Activated CD8-positive, alpha-beta memory T cell treated with anti-CD3 and anti-CD28 coated beads, Interleukin-2, amount 50 U/mL, for 48 hours (primary cell): ENCODE measurements around the gene SLC25A6.
"Not testable (repeated sequence)": the region's sequence is repeated elsewhere in the genome, so short reads cannot be mapped to it uniquely, and the experiment has no call there.

ENCODE experiments used
- DNase-seq: peaks from one replicate; pipeline ENCODE4 v3.0.0-alpha.2; 2020

SLC25A6 gene

DNA sequence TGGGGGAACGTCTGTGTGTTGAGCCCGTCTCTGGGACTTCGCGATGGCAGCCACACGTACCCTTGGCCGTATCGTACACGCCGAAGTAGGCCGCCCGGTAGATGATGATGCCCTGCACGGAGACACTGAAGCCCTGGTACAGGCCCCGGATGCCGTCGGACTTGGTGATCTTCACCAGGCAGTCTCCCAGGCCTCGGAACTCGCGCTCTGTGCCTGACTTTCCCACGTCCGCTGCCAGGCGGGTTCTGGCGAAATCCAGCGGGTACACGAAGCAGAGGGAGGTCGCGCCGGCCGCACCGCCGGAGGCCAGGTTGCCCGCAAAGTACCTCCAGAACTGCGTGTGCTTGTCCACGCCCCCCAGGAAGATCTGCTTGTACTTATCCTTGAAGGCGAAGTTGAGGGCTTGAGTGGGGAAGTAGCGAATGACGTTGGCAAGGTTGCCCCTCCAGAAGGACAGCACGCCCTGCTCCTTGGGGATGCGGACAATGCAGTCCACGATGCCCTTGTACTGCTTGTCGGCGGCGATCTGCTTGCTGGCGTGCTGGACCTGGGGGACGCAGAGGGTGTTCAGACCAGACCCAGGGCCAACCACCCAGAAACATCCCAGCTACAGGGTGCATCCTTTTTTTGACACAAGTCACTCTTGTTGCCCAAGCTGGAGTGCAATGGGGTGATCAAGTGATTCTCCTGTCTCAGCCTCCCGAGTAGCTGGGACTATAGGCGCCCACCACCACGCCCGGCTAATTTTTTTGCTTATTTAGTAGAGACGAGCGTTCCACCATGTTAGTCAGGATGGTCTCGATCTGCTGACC is 2.5 kb downstream of the SLC25A6 start:
- DNase-seq, result peak; percentile 55

DNA sequence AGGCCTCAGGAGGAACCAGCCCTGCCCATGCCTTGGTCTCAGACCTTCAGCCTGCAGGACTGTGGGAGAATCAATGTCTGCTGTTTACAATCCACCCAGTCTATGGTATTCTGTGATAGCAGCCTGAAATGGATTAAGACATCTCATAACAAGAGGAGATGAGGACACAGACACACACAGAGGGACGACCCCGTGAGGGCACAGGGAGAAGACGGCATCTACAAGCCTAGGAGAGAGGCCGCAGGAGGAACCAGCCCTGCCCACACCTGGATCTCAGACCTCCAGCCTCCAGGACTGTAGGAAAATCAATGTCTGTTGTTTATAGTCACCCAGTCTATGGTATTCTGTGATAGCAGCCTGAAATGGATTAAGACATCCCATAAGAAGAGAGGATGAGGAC is 3.3 kb downstream of the SLC25A6 start:
- peak; percentile 48 for DNase-seq

DNA sequence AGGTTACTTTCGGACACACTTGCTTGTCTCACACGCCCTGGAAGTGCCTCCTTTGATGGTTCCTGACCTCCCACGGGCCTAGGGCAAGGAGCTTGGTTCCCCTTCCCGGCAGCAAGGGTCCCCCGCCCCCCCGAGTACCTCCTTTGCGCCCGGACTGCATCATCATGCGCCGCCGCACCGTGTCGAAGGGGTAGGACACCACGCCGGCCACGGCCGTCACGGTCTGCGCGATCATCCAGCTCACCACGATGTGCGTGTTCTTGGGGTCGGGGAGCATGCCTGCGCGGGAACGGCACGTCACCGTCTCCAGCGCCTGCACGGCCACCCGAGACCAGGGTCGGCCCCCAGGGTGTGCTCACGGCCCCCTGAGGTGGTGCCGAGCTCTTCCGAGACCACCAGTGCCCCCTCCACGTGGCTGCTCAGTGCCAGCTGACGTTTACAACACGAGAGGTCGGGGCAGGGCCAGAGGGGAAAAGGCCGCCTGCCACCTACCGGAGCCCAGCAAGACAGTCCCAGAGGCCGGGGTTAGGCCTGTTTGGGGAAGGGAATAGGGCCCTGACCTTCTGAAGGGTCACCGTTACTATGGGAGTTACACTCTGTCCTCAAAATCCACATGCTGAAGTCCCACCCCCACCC is 4.7 kb downstream of the SLC25A6 start:
- DNase-seq, result peak; percentile 60

DNA sequence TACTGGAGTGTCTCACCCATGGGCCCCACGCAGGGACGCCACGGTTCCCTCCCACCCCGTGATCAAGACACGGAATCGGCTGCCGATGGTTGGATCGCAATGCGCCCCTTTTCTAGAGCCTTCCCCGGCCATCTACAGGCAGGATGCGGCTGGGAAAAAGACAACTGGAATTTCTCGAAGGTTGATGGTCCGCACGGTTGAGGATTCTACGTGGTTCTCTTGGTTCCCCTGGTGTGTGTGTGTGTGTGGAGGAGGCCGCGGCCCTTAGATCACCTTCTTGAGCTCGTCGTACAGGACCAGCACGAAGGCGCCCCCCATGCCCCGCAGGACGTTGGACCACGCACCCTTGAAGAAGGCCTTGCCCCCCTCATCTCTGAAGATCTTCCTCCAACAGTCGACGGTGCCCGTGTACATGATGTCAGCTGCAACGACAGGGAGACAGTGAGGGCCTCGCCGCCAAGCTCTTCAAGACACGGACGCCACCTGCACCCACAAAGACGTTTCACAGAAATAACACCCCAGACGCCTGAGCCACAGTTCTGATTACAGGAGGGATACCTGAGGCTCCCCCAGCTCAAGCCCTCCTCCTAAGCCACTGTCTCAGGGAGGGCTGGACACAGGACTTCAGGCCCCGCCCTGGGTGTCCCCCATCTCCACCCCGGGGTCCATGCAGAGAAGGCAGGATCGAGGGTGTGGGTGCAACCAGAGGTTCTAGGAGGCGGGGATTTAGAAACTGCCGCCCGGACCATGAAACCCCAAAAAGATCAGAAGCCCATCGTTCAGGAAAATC is 5.4 kb downstream of the SLC25A6 start:
- DNase-seq, result peak; percentile 60

DNA sequence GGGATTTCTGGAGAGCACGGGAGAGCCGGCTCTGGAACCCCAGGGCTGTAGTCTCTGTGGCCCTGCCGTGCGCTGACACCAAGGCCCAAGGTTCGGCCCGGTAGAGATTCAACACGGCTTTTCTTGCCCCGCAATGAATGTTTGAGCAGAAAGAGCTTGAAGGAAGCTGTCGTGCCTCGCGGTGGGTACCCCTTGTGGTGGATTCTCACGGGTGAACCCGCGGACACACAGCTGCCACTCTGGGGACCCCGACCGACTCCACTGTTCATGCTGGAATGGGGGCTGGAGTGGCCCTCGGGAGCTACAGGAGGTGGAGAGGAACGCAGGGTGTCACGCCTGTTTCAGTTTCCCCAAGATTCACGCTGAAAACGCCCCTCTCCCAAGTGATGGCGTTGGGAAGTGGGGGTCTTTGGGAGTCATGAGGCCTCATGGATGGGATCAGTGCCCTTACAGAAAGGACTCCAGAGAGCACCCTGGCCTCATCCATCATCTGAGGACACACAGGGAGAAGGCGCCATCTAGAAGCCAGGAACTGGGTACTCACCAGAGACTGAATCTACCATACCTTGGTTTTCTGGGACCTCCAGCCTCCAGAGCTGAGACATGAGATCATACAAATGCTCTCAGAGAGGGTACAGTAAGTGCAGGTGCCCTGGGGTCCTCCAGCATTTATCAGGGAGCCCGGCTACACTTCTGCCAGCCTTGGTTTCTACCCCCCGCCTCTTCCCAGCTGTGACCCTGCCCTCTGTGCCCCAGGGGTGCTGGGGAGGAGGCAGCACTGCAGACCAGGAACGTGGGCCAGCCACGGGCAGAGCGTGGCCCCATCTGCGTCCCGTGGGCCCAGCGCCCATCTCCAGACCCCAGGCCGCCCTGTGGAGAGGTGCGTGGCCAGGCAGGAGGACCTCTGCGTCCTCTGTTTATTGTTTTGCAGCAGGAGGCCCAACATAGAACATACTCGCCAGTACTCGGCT is 6.4 kb downstream of the SLC25A6 start:
- peak; percentile 67 for DNase-seq

DNA sequence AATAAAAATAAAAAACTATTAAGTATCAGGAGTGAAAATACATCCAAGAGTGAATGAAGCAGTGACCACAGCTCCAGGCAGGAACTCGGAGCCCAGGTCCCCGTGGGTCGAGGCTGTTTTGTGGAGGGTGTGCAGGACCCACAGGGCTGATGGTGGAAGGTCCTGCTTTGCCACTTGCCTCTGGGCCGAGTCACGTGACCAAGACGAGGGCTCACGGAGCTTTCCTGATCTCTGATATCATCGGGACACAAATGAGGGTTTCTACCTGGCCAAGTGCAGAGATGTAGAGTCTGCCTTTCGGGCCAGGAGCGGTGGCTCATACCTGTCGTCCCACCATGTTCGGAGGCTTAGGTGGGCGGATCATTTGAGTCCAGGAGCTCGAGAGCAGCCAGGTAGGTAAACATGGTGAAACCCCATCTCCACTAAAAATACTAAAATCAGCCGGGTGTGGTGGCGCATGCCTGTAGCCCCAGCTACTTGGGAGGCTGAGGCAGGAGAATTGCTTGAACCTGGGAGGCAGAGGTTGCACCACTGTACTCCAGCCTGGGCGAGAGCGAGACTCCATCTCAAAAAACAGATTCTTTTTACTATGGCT is 7.2 kb downstream of the SLC25A6 start:
- DNase-seq, result peak; percentile 64

DNA sequence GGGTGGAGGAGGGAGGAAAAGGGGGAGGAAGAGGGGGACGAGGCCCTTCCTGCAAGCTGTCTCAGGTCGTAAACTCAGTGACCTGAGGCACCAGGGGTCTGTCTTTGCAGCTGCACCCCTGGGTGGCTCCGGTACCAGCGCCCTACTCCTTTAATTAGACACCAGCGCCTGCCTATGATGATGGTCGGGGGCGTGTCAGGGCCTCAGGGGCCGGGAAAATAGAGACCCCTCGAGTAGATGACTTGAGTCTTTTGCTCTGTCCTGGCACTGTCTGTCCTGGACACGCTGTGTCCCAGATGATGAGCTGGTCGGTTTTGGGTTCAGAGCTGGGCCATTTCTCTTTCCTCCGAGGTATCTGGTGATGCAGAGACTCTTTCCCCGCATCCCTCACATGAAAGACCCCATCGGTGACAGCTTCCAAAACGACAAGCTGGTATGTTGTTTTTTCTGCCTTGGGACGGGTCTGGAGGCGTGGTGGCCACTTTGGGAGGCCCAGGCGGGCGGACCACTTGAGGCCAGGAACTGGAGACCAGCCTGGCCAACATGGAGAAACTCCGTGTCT is 11.2 kb downstream of the SLC25A6 start:
- peak; percentile 74 for DNase-seq

DNA sequence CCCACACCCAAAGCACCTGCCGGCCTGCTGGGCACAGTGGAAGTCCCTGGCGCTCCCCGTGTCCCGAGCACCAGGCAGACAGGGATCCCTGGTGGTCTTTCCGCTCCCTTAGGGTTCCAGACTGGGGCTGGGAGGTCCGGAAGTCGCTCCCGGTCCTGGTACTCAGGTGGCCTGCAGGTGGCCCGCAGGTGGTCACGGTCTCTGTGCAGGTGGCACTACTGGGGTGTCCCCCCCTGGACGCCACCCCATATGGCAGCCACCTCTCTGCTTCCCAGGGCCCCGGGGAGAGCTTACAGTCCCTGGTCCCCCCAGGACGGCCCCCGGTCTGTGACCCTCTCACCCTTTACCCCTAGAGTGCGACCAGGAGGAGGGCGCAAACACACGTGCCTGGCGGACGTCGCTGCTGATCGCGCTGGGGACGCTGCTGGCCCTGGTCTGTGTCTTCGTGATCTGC is 13.6 kb downstream of the SLC25A6 start:
- no peak for DNase-seq

DNA sequence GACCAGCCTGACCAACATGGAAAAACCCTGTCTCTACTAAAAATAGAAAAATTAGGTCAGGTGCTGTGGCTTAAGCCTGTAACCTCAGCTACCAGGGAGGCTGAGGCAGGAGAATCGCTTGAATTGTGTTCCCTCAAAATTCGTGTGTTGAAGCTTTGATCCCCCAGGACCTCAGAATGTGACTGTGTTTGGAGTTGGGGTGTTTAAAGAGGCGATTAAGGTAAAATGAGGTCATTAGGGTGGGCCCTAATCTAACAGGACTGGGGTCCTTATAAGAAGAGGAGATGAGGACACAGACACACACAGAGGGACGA is 23.6 kb downstream of the SLC25A6 start:
- no peak for DNase-seq

DNA sequence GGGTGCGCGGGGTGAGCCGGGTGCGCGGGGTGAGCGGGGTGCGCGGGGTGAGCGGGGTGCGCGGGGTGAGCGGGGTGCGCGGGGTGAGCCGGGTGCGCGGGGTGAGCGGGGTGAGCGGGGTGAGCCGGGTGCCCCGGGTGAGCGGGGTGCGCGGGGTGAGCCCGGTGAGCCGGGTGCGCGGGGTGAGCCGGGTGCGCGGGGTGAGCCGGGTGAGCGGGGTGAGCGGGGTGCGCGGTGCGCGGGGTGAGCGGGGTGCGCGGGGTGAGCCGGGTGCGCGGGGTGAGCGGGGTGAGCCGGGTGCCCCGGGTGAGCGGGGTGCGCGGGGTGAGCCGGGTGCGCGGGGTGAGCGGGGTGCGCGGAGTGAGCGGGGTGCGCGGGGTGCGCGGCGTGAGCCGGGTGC is 25.6 kb downstream of the SLC25A6 start:
- not testable (repeated sequence) for DNase-seq

DNA sequence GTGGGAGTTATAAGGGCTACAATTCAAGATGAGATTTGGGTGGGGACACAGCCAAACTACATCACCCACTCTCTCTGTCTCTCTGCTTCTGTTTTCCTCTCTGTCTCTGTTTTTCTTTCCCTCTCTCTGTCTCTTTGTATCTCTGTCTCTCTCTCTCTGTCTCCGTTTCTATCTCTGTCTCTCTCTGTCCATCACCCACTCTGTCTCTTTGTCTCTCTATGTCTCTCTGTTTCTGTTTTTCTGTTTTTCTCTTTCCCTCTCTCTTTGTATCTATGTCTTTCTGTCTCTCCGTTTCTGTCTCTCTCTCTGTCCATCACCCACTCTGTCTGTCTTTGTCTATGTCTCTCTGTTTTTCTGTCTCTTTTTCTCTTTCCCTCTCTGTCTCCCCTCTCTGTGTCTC is 30.0 kb downstream of the SLC25A6 start:
- no peak for DNase-seq

DNA sequence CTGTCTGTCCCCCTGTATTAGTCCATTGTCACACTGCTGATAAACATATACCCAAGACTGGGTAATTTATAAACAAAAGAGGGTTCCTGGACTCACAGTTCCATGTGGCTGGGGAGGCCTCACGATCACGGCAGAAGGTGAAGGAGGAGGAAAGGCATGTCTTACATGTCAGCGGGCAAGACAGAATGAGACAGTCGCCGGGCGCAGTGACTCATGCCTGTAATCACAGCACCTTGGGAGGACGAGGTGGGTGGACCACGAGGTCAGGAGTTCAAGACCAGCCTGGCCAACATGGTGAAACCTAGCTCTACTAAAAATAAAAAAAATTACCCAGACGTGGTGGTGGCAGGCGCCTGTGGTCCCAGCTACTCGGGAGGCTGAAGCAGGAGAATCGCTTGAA is 30.6 kb downstream of the SLC25A6 start:
- DNase-seq, result no peak

DNA sequence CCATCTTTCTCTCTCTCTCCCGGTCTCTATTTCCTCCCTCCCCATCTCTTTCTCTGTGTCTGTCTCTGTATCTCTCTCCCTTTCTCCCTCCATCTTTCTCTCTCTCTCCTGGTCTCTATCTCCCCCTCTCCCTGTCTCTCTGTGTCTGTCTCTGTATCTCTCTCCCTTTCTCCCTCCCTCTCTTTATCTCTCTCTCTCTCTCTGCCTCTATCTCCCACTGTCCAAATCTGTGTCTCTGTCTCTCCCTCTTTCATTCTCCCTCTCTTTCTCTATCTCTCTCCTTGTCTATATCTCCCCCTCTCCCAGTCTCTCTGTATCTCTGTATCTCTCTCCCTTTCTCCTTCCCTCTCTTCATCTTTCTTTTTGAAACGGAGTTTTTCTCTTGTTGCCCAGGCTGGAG is 31.7 kb downstream of the SLC25A6 start:
- no peak for DNase-seq

DNA sequence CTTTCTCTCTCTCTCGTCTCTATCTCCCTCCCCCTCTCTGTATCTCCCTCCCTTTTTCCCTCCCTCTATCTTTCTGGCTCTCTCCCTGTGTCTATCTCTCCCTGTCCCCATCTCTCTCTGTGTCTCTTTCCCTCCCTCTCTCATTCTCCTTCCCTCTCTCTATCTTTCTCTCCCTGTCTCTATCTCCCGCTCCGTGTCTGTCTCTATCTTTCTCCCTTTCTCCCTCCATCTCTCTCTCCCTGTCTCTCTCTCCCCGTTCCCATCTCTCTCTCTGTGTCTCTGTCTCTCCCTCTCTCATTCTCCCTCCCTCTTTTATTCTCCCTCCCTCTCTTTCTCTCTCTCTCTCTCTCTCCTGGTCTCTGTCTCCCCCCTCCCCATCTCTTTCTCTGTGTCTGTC is 32.4 kb downstream of the SLC25A6 start:
- no peak for DNase-seq

DNA sequence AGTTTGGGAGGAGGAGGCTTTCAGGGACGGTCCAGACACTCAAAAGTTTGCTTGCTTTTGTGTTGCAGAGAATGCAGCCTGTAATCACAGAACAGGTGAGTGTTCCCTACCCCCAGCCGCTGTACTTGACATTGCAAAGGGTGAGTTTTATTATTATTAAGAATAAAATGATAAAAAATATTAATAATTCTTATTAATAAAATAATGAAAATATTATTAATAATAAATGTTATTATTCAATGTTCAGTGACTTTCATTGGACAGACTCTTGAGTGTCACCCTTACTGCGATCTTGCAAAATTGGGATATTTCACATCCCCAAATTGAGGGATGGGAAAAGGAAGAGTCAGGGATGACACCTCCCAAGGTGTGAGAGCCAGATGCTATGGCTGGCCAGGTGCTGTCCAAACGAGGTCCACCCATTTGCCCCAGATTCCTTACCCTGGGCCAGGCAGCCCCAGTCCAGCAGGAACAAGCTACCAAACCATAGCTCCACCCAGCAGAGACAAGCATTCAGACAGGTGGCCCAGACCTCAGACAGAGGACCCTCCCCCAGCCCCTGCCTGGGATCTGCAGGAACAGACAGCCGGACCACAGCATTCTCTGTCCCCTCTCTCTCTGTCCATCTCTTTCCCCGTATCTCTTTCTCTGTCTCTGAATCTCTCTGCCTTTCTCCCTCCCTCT is 33.0 kb downstream of the SLC25A6 start:
- no peak for DNase-seq

DNA sequence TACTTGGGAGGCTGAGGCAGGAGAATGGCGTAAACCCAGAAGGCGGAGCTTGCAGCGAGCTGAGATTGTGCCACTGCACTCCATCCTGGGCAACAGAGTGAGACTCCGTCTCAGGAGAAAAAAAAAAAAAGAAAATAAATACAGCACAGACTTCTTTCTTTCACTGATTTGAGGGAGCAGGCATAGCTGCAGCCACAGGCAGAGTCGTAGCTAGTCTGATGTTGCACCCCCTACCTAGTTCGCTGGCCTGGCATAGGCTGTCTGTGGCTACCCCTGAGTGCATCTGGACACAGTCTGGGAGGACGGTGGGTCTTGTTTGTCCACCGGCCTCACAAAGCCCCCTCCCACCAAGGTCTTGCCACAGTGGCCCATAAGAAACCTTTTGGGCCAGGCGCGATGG is 33.9 kb downstream of the SLC25A6 start:
- no peak for DNase-seq

DNA sequence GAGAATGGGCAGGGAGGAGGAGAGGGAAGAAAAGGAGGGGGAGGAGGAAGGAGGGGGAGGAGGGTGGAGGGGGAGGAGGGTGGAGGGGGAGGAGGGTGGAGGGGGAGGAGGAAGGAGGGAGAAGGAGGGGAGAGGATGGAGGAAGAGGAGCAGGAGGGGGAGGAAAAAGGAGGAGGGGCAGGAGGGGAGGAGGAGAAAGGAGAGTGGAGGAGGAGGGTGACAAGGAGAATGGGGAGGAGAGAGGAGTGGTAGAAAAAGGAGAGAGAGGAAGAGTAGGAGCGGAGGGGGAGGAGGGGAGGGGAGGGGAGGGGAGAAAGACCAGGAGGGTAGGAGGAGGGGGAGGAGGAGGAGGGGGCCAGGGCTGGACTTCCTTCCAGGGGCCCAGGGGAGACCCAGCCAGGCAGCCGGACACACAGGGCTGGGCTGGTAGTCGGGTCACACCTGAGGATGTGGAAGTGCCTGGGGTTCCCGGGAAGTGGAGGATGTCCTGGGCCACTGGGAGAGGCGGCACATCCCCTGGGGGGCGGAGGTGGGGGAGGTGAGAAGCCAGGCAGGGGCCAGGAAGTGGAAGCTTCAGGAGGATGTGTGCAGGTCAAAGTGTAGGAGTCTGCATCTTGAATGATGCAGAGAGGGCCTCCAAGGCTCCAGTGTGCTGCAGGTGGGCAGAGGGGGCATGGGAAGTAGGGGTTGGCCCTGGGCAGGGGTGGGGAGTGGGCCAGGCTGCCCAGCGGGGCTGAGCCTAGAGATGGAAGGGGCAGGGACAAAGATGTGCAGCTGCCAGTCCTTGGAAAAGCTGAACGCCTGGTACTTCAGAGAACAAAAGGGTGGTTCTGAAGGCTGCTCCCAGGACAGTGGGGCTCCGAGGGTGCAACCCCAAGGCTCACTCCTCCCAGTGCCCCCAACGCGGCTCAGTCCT is 36.5 kb downstream of the SLC25A6 start:
- no peak for DNase-seq

DNA sequence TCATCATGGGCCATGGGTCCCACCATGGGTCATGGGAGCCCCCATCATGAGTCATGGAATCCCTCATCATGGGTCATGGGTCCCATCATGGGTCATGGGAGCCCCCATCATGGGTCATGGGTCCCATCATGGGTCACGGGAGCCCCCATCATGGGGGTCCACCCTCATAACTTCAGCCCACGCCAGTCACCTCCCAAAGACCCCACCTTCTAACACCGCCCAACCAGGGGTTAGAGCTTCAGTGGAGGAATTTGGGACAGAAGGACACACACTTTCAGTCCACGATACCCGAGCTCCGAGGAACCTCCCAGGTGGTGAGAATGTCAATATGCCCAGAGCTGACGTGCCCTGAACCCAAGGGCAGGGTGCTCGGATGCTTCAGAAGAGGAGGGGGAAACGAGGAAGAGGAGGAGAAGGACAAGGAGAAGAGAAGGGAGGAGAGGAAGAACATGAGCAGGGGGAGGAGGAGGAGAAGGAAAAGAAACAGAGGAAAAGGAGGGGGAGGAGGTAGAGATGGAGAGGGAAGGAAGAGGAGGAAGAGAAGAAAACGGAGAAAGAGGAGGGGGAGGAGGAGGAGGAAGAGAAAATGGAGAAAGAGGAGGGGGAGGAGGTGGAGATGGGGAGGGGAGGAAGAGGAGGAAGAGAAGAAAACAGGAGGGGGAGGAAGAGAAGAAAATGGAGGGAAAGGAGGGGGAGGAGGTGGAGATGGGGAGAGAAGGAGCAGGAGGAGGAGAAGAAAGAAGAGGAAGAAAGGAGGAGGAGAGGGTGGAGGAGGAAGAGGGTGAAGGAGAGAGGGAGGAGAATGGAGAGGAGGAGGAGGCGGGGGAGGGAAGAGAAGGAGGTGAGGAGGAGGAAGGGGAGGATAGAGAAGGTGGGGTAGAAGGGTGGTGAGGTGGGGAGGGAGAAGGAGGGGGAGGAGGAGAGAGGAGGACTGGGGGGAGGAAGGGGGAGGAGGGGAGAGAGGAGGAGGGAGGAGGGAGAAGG is 37.6 kb downstream of the SLC25A6 start:
- no peak for DNase-seq
